Neural cell (in vitro differentiated cells): ENCODE data around the gene CENPP. TPM values are rescaled to one million over a fixed set of nuclear protein-coding genes. Genes with fewer than 3 reads are reported as not detected.

Experiments
- H2AFZ ChIP-seq: fragments of 200-600, 300-800 bp; sonication (generic), shearing (Covaris generic); 2 replicates; pipeline ENCODE4 v1.6.0; 2014; ENCODE audit warnings: low read depth, mild to moderate bottlenecking, antibody characterized with exemption, low read length, moderate library complexity
- H3F3A ChIP-seq: fragments of 200-600 bp; shearing (Covaris generic); 2 replicates; pipeline ENCODE4 v1.6.1; 2016; ENCODE audit warnings: mild to moderate bottlenecking, moderate library complexity, mixed read lengths, antibody characterized with exemption, low read length; ENCODE audit not compliant: insufficient read depth, poor library complexity, severe bottlenecking
- H3K27ac ChIP-seq: fragments of 200-600, 300-800 bp; sonication (generic), shearing (Covaris generic); 2 replicates; pipeline ENCODE4 v1.5.1; 2014; ENCODE audit warnings: mild to moderate bottlenecking, low read length, moderate library complexity
- H3K27me3 ChIP-seq: fragments of 300-800, 200-600 bp; sonication (generic), shearing (Covaris generic); 2 replicates; pipeline ENCODE4 v1.6.0; 2014; ENCODE audit warnings: mild to moderate bottlenecking, low read depth, low read length, moderate library complexity; ENCODE audit not compliant: insufficient read depth
- H3K36me3 ChIP-seq: fragments of 300-800, 200-600 bp; sonication (generic), shearing (Covaris generic); 2 replicates; pipeline ENCODE4 v1.5.1; 2014; ENCODE audit warnings: mild to moderate bottlenecking, antibody characterized with exemption, low read length, moderate library complexity; ENCODE audit not compliant: insufficient read depth
- H3K4me2 ChIP-seq: fragments of 300-800, 200-600 bp; sonication (generic), shearing (Covaris generic); 2 replicates; pipeline ENCODE4 v1.6.0; 2014; ENCODE audit warnings: mild to moderate bottlenecking, low read length
- H3K4me3 ChIP-seq: fragments of 300-800, 200-600 bp; sonication (generic), shearing (Covaris generic); 2 replicates; pipeline ENCODE4 v1.5.1; 2014; ENCODE audit warnings: mild to moderate bottlenecking, low read length, moderate library complexity
- H3K79me2 ChIP-seq: fragments of 200-600 bp; shearing (Covaris generic); replicated peaks from 2 replicates; pipeline ENCODE4 v1.6.0; 2014; ENCODE audit warnings: mild to moderate bottlenecking, low read length, moderate library complexity; ENCODE audit not compliant: insufficient read depth
- H3K9ac ChIP-seq: fragments of 300-800, 200-600 bp; sonication (generic), shearing (Covaris generic); 2 replicates; pipeline ENCODE4 v1.6.1; 2016; ENCODE audit warnings: mild to moderate bottlenecking, low read length, mixed read lengths
- H3K9me2 ChIP-seq: fragments of 200-600 bp; shearing (Covaris generic); 2 replicates; pipeline ENCODE4 v1.6.1; 2016; ENCODE audit warnings: mild to moderate bottlenecking, low read length, mixed read lengths; ENCODE audit not compliant: insufficient read depth
- H3K9me3 ChIP-seq: fragments of 200-600, 300-800 bp; sonication (generic), shearing (Covaris generic); 2 replicates; pipeline ENCODE4 v1.6.1; 2016; ENCODE audit warnings: mild to moderate bottlenecking, mixed run types, low read length, moderate library complexity, mixed read lengths
- H4K20me1 ChIP-seq: fragments of 200-600 bp; shearing (Covaris generic); 2 replicates; pipeline ENCODE4 v1.6.1; 2016; ENCODE audit warnings: mild to moderate bottlenecking, mixed run types; ENCODE audit not compliant: insufficient read depth
- MXI1 ChIP-seq: fragments of 450-650 bp; conservative IDR thresholded peaks from 2 replicates; pipeline ENCODE4 v1.6.1; 2014; ENCODE audit warnings: antibody characterized with exemption, mild to moderate bottlenecking; ENCODE audit not compliant: poor library complexity, severe bottlenecking
- POLR2AphosphoS5 ChIP-seq: IDR thresholded peaks from 2 replicates; pipeline ENCODE4 v1.6.1; 2012
- RAD21 ChIP-seq: fragments of 450-650 bp; conservative IDR thresholded peaks from 2 replicates; pipeline ENCODE4 v1.6.1; 2014; ENCODE audit warnings: antibody characterized with exemption, mild to moderate bottlenecking, moderate library complexity
- SMC3 ChIP-seq: fragments of 450-650 bp; conservative IDR thresholded peaks from 2 replicates; pipeline ENCODE4 v1.6.1; 2014; ENCODE audit warnings: antibody characterized with exemption, mild to moderate bottlenecking, moderate library complexity; ENCODE audit not compliant: poor library complexity
- polyA plus RNA-seq: library from polyadenylated mRNA; depleted of rRNA; stranded (reverse); fragments of >200 nt; gene quantifications from 2 replicates; pipeline ENCODE4 v1.2.3, GENCODE V29; 2014
- TF ChIP-seq, protein P1 (sequence below): fragments of 450-650 bp; IDR thresholded peaks from 2 replicates; pipeline ENCODE4 v1.5.1; 2014; ENCODE audit warnings: antibody characterized with exemption, mild to moderate bottlenecking, moderate library complexity; ENCODE audit not compliant: poor library complexity, severe bottlenecking
- TF ChIP-seq, protein P2 (sequence below): IDR thresholded peaks from 2 replicates; pipeline ENCODE4 v1.6.1; 2012; ENCODE audit warnings: borderline replicate concordance

CENPP gene
- polyA plus RNA-seq, 1 donor from 2014 or later: 5.0 TPM

DNA sequence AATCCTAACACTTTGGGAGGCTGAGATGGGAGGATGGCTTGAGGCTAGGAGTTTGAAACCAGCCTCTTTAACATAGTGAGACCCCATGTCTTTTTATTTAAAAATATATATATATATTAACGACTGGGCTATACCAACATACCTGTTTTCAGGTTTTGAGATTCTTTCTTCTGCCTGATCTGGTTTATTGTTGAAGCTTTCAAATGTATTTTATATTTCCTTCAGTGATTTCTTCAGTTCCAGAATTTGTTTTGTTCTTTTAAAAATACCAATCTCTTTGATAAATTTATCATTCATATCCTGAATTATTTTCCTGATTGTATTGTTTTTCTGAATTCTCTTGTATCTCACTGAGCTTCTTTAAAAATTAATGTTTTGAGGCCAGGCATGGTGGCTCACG lies 47.4 kb downstream of the CENPP start:
- TF ChIP-seq, protein P1, sequence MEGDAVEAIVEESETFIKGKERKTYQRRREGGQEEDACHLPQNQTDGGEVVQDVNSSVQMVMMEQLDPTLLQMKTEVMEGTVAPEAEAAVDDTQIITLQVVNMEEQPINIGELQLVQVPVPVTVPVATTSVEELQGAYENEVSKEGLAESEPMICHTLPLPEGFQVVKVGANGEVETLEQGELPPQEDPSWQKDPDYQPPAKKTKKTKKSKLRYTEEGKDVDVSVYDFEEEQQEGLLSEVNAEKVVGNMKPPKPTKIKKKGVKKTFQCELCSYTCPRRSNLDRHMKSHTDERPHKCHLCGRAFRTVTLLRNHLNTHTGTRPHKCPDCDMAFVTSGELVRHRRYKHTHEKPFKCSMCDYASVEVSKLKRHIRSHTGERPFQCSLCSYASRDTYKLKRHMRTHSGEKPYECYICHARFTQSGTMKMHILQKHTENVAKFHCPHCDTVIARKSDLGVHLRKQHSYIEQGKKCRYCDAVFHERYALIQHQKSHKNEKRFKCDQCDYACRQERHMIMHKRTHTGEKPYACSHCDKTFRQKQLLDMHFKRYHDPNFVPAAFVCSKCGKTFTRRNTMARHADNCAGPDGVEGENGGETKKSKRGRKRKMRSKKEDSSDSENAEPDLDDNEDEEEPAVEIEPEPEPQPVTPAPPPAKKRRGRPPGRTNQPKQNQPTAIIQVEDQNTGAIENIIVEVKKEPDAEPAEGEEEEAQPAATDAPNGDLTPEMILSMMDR: no peak
- no peak for TF ChIP-seq RAD21
- TF ChIP-seq POLR2AphosphoS5: no peak
- no peak for TF ChIP-seq MXI1
- TF ChIP-seq, protein P2, sequence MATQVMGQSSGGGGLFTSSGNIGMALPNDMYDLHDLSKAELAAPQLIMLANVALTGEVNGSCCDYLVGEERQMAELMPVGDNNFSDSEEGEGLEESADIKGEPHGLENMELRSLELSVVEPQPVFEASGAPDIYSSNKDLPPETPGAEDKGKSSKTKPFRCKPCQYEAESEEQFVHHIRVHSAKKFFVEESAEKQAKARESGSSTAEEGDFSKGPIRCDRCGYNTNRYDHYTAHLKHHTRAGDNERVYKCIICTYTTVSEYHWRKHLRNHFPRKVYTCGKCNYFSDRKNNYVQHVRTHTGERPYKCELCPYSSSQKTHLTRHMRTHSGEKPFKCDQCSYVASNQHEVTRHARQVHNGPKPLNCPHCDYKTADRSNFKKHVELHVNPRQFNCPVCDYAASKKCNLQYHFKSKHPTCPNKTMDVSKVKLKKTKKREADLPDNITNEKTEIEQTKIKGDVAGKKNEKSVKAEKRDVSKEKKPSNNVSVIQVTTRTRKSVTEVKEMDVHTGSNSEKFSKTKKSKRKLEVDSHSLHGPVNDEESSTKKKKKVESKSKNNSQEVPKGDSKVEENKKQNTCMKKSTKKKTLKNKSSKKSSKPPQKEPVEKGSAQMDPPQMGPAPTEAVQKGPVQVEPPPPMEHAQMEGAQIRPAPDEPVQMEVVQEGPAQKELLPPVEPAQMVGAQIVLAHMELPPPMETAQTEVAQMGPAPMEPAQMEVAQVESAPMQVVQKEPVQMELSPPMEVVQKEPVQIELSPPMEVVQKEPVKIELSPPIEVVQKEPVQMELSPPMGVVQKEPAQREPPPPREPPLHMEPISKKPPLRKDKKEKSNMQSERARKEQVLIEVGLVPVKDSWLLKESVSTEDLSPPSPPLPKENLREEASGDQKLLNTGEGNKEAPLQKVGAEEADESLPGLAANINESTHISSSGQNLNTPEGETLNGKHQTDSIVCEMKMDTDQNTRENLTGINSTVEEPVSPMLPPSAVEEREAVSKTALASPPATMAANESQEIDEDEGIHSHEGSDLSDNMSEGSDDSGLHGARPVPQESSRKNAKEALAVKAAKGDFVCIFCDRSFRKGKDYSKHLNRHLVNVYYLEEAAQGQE: no peak
- no peaks in the 10 kb centered on the region for H4K20me1 ChIP-seq
- H3K79me2 ChIP-seq: no peaks in the 10 kb centered on the region
- H3K27me3 ChIP-seq: no peaks in the 10 kb centered on the region
- no peak overlapping the region for H2AFZ ChIP-seq
- no peak overlapping the region for H3K27ac ChIP-seq
- H3K36me3 ChIP-seq: no peaks in the 10 kb centered on the region
- no peaks in the 10 kb centered on the region for H3K9me3 ChIP-seq
- no peaks in the 10 kb centered on the region for H3K9me2 ChIP-seq
- no peak overlapping the region for H3K4me3 ChIP-seq
- no peaks in the 10 kb centered on the region for H3F3A ChIP-seq
- no peak overlapping the region for H3K9ac ChIP-seq
- H3K4me2 ChIP-seq: no peak overlapping the region

DNA sequence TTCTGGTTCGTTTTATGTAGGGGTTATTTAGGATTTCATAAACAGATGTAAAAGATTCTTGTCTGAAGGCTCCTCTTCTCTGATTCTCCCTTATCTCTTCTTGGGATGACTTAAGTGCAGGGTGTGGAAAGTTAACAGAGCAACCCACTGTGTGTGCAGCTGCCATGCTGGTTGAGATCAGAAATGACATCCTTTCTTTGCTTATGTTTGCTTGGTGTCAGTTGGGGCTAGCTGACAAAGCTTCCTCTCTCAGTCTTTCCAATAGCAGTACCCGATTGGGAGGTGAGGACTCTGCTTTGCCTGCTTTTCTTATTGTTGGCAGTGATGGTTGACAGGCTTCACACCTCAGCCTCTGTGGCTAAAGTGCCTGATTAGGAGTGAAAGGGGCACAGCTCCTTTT lies 52.1 kb downstream of the CENPP start:
- Histone ChIP-seq H3K4me2 (no peak overlapping the region), H3K9ac (no peak overlapping the region), H3K27ac (no peak overlapping the region), H3K9me2 (no peaks in the 10 kb centered on the region), H4K20me1 (no peaks in the 10 kb centered on the region), H3K27me3 (no peaks in the 10 kb centered on the region), H3K36me3 (no peaks in the 10 kb centered on the region), H3K4me3 (no peak overlapping the region), H2AFZ (no peak overlapping the region), H3K9me3 (no peaks in the 10 kb centered on the region), H3K79me2 (no peaks in the 10 kb centered on the region), H3F3A (no peaks in the 10 kb centered on the region)
- no peak for TF ChIP-seq MXI1
- TF ChIP-seq SMC3: no peak
- TF ChIP-seq, protein P2: no peak
- TF ChIP-seq POLR2AphosphoS5: no peak
